ENCODE results near the gene BMP5.

- no peak for TF ChIP-seq ZFP30 (CRISPR knock-in tag; IDR thresholded peaks at IDR 0.05)
- no peak for TF ChIP-seq OSR1 (CRISPR knock-in tag; IDR thresholded peaks at IDR 0.05)
- TF ChIP-seq ZNF565 (CRISPR knock-in tag; conservative IDR thresholded peaks at IDR 0.05; ENCODE audit: low read depth): no peak
- no peak for TF ChIP-seq POU6F1 (CRISPR knock-in tag; IDR thresholded peaks at IDR 0.05; ENCODE audit: borderline replicate concordance, low read depth)
- TF ChIP-seq CSDC2 (CRISPR knock-in tag; IDR thresholded peaks at IDR 0.05): no peak
- no peak for TF ChIP-seq ARNTL (CRISPR knock-in tag; IDR thresholded peaks at IDR 0.05; ENCODE audit: borderline replicate concordance, low read depth)
- no peak for TF ChIP-seq CSRNP3 (CRISPR knock-in tag; IDR thresholded peaks at IDR 0.05)
- no peak for TF ChIP-seq PATZ1 (CRISPR knock-in tag; IDR thresholded peaks at IDR 0.05; ENCODE audit: borderline replicate concordance)
Measured at GRCh38 chr6:55895972-55896730, 20.8 kb upstream of the BMP5 start.

All from SK-N-SH treated with all-trans-retinoic acid at 6 μM for 48 hours (cell line).